Measurements from ENCODE around the gene SLC44A1. TPM values are rescaled to one million over a fixed set of nuclear protein-coding genes. Genes with fewer than 3 reads are reported as not detected.

SLC44A1 gene
- total and polyA plus RNA-seq, 2 donors: 11.6 to 13.8 TPM

DNA sequence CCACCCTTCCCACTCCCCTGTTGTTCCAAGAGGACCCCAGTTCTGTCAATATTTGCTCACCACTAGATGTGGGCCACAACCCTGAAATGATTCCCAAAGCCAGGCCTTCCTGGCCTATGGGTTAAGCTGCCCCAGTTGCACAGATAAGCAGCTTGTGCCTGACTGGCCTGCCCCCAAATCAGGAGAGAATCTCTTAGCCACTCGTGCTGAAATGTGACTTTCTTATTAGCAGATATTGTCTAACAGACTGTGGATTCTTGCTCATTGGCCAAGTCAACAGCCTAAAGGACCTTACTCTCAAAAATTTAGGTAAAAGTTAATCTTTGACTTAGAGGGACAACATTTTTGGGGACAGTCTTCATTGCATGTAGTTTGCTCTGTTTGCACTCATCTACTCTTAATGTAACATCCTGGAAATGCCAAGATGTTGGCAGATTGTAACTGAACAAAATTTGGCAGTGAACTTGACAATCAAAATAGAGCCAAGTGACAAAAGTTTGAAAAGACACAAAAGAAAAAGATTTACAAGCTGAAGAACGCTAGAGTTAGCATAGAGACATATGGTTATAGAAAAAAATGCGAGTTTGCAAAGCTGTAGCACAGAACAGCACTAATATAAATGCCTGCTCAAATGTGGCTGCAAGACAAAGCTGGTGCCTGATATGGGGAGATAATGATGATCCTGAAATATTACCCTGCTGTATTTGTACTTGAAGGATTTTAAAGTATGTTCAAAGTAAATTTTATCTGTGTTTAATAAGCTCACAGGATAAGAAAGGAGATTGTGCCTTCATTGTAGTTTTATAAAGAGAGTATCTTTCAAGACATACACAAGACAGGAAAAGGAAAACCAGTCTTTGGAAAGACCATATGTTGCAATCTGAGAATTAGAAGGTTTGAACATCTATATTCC, 174.4 kb downstream of the SLC44A1 start:
- H3K4me1 ChIP-seq (ENCODE audit: control insufficient read depth in 2 of 2, insufficient read depth in 2 of 2, low read length in 2 of 2): peaks cover 0 to 3% of the 10 kb centered on the region in 2 donors
- no peaks in the 10 kb centered on the region for H3K27me3 ChIP-seq (ENCODE audit: control insufficient read depth in 2 of 2, insufficient read depth in 1 of 2, low read length in 1 of 2)
- H3K27ac ChIP-seq (ENCODE audit: low read depth in 1 of 2, low read length in 1 of 2): no peak overlapping the region
- no peak for DNase-seq (ENCODE audit: low read depth in 6 of 9, low spot score in 9 of 9)
- H3K9me3 ChIP-seq (ENCODE audit: control insufficient read depth in 2 of 2, insufficient read depth in 1 of 2, low read length in 1 of 2): no peaks in the 10 kb centered on the region
- no peak overlapping the region for H3K4me3 ChIP-seq (ENCODE audit: low read length in 2 of 2)
- no peaks in the 10 kb centered on the region for H3K36me3 ChIP-seq (ENCODE audit: control insufficient read depth in 2 of 2, insufficient read depth in 2 of 2, low read length in 1 of 2)
- WGBS: 91% methylated on average over 3 of the region's 3 CpGs

DNA sequence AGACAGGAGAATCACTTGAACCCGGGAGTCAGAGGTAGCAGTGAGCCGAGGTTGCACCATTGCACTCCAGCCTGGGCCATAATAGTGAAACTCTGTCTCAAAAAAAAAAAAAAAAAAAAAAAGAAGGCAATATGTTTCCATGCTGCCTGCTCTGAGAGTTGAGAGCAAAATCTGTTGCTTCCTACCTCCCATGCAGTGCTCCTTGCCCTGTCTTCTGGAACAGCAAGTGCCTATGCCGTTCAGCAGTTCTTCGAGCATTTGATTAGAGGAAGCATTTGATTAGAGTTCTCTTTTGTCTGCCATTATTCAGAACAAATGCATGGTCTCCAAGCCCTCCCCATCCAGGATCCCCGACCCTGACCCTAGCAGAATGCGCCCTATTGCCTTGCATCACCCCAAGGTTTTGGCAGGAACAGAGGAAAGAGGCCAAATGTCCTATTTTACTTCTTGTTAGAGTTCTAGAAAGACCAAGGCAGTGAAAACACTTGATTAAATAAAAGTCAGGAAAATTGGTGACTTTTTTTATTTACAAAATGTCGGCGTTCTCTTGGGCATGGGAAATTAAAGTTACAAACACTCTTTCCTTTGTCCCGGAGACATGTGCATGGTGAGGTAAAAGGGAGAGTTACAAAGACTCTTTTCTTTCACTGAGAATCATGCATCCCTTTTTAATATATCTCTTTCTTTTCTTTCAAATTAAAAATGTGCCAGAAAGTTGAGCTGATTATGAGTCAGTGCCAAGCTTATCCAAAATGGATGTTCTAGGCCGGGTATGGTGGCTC, 175.6 kb downstream of the SLC44A1 start:
- Histone ChIP-seq H3K4me3 (ENCODE audit: low read length in 2 of 2) (no peak overlapping the region), H3K27me3 (ENCODE audit: control insufficient read depth in 2 of 2, insufficient read depth in 1 of 2, low read length in 1 of 2) (no peaks in the 10 kb centered on the region), H3K27ac (ENCODE audit: low read depth in 1 of 2, low read length in 1 of 2) (no peak overlapping the region), H3K9me3 (ENCODE audit: control insufficient read depth in 2 of 2, insufficient read depth in 1 of 2, low read length in 1 of 2) (no peaks in the 10 kb centered on the region), H3K4me1 (ENCODE audit: control insufficient read depth in 2 of 2, insufficient read depth in 2 of 2, low read length in 2 of 2) (peaks cover 0 to 3% of the 10 kb centered on the region in 2 donors), H3K36me3 (ENCODE audit: control insufficient read depth in 2 of 2, insufficient read depth in 2 of 2, low read length in 1 of 2) (no peaks in the 10 kb centered on the region)
- no peak for DNase-seq (ENCODE audit: low read depth in 6 of 9, low spot score in 9 of 9)
- WGBS: 97% methylated on average over 10 of the region's 10 CpGs

DNA sequence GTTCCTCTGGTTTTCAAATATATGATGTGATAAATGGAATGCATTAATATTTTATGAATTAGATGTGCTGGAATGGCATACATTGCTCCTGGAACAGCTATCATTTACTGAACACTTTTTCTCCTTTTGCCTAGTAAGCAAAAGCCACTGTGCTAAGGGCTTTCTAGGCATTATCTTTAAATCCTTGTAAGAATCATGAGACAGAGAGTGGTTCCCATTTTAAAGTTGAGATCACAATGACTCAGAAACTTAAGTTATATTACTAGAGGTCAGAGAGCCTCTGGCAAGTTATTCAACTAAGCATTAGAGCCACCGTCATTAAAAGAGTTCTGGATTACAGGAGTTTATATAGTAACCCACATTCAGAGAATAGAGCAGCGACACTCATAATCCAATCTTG, 176.7 kb downstream of the SLC44A1 start:
- no peaks in the 10 kb centered on the region for H3K27me3 ChIP-seq (ENCODE audit: control insufficient read depth in 2 of 2, insufficient read depth in 1 of 2, low read length in 1 of 2)
- no peak overlapping the region for H3K27ac ChIP-seq (ENCODE audit: low read depth in 1 of 2, low read length in 1 of 2)
- 97% methylated on average over 2 of the region's 2 CpGs for WGBS
- H3K36me3 ChIP-seq (ENCODE audit: control insufficient read depth in 2 of 2, insufficient read depth in 2 of 2, low read length in 1 of 2): no peaks in the 10 kb centered on the region
- no peak overlapping the region for H3K4me3 ChIP-seq (ENCODE audit: low read length in 2 of 2)
- no peak for DNase-seq (ENCODE audit: low read depth in 6 of 9, low spot score in 9 of 9)
- H3K4me1 ChIP-seq (ENCODE audit: control insufficient read depth in 2 of 2, insufficient read depth in 2 of 2, low read length in 2 of 2): no peaks in the 10 kb centered on the region
- H3K9me3 ChIP-seq (ENCODE audit: control insufficient read depth in 2 of 2, insufficient read depth in 1 of 2, low read length in 1 of 2): no peaks in the 10 kb centered on the region

DNA sequence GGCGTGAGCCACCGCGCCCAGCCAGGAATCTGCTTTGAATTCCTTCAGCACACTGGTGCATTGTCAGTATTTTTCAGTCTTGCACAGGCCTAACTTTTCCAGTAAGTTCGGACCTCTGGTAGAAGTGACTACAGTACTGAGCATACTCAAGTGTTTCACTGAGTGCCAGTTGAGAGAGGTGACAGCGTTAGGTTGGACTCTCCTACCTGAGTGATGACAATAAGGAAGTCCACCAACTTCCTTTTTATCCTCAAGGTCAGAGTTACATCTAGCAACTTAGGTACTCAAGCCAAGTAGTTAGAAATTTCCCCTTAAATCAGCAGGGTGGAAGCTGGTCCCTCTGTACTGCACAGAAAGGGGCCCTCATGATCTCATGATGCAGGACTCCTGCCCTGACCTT, 177.4 kb downstream of the SLC44A1 start:
- no peaks in the 10 kb centered on the region for H3K9me3 ChIP-seq (ENCODE audit: control insufficient read depth in 2 of 2, insufficient read depth in 1 of 2, low read length in 1 of 2)
- no peak overlapping the region for H3K4me3 ChIP-seq (ENCODE audit: low read length in 2 of 2)
- no peaks in the 10 kb centered on the region for H3K36me3 ChIP-seq (ENCODE audit: control insufficient read depth in 2 of 2, insufficient read depth in 2 of 2, low read length in 1 of 2)
- H3K4me1 ChIP-seq (ENCODE audit: control insufficient read depth in 2 of 2, insufficient read depth in 2 of 2, low read length in 2 of 2): no peaks in the 10 kb centered on the region
- DNase-seq (ENCODE audit: low read depth in 6 of 9, low spot score in 9 of 9): no peak
- no peak overlapping the region for H3K27ac ChIP-seq (ENCODE audit: low read depth in 1 of 2, low read length in 1 of 2)
- no peaks in the 10 kb centered on the region for H3K27me3 ChIP-seq (ENCODE audit: control insufficient read depth in 2 of 2, insufficient read depth in 1 of 2, low read length in 1 of 2)
- 97% methylated on average over 5 of the region's 5 CpGs for WGBS

DNA sequence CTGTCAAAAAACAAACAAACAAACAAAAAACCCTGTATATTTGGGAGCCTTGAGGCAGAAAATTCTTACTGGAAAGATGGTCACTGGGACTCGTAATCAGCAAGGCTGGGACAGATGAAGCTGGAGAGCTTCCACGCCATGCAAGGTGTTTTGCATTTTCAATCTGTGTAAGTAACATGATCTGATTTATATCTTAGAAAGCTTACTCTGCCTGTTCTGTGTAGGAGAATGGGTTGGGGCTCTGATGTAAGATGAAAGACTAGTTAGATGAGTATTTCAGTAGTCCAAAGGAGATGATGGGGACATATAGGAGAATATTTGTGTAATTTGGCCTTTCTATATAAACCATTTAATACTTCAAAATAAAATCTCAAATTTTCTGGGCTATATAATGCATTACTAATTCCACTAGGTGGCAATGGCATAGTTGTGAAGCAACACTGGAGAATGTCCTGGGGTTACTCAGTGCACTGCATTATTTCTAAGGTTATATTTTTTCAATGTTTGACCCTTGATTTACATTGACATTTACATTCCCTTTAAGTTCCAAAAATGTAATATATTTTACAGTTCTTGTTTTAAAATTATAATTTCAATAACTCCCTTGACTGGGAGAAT, 181.5 kb downstream of the SLC44A1 start:
- Histone ChIP-seq H3K36me3 (ENCODE audit: control insufficient read depth in 2 of 2, insufficient read depth in 2 of 2, low read length in 1 of 2) (no peaks in the 10 kb centered on the region), H3K9me3 (ENCODE audit: control insufficient read depth in 2 of 2, insufficient read depth in 1 of 2, low read length in 1 of 2) (no peaks in the 10 kb centered on the region), H3K4me1 (ENCODE audit: control insufficient read depth in 2 of 2, insufficient read depth in 2 of 2, low read length in 2 of 2) (no peaks in the 10 kb centered on the region), H3K27me3 (ENCODE audit: control insufficient read depth in 2 of 2, insufficient read depth in 1 of 2, low read length in 1 of 2) (no peaks in the 10 kb centered on the region), H3K27ac (ENCODE audit: low read depth in 1 of 2, low read length in 1 of 2) (no peak overlapping the region), H3K4me3 (ENCODE audit: low read length in 2 of 2) (no peak overlapping the region)
- no peak for DNase-seq (ENCODE audit: low read depth in 6 of 9, low spot score in 9 of 9)
- 97% methylated on average over 2 of the region's 2 CpGs for WGBS

DNA sequence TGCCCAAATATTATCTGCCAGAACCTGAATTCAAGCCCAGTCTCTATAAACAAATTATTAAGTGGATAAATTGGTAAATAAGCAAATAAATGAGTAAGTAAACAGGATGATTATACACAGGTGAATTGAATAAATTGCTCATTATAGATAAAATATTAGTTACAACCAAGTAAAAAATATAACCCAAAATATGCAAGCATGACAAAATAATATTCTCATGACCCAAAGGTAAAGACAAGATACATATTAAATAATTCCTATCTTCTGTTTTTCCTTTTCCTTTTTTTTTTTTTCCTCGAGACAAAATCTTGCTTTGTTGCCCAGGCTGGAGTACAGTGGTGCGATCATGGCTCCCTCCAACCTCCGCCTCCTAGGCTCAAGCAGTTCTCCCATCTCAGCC, 182.2 kb downstream of the SLC44A1 start:
- Histone ChIP-seq H3K27me3 (ENCODE audit: control insufficient read depth in 2 of 2, insufficient read depth in 1 of 2, low read length in 1 of 2) (no peaks in the 10 kb centered on the region), H3K9me3 (ENCODE audit: control insufficient read depth in 2 of 2, insufficient read depth in 1 of 2, low read length in 1 of 2) (no peaks in the 10 kb centered on the region), H3K4me1 (ENCODE audit: control insufficient read depth in 2 of 2, insufficient read depth in 2 of 2, low read length in 2 of 2) (no peaks in the 10 kb centered on the region), H3K27ac (ENCODE audit: low read depth in 1 of 2, low read length in 1 of 2) (no peak overlapping the region), H3K36me3 (ENCODE audit: control insufficient read depth in 2 of 2, insufficient read depth in 2 of 2, low read length in 1 of 2) (no peaks in the 10 kb centered on the region), H3K4me3 (ENCODE audit: low read length in 2 of 2) (no peak overlapping the region)
- DNase-seq (ENCODE audit: low read depth in 6 of 9, low spot score in 9 of 9): no peak
- over 99% methylated on average over 3 of the region's 3 CpGs for WGBS

DNA sequence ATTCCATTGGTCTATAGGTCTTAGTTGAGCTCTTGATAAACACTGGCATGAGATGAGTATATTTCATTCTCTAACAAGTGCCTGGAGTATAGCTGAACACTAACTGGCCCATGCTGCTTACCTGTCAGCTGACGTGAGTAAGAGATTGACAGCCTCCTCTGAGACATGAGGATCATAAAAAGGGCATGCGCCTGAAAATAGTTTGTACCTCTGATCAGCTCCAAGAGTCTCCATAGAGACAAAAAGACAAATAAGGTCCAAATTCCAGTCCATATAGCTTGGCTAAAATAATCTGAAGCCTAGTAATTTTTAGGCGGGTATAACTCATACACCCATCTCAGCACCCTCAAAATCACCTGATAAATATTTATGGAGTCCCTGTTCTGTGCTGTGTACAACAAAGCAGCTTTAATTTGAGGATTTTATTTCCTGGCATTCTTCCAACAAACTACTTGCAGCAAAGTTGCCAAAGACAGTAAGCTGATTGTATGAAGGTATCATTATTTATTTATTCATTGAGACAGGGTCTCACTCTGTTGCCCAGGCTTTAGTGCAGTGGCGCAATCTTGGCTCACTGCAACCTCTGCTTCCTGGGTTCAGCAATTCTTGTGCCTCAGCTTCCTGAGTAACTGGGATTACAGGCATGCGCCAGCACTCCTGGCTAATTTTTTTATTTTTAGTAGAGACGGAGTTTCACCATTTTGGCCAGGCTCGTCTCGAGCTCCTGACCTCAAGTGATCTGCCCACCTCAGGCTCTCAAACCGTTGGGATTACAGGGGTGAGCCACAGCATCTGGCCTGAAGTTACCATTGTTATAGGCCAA, 187.2 kb downstream of the SLC44A1 start:
- WGBS: 98% methylated on average over 9 of the region's 9 CpGs
- no peak for DNase-seq (ENCODE audit: low read depth in 6 of 9, low spot score in 9 of 9)
- no peaks in the 10 kb centered on the region for H3K9me3 ChIP-seq (ENCODE audit: control insufficient read depth in 2 of 2, insufficient read depth in 1 of 2, low read length in 1 of 2)

DNA sequence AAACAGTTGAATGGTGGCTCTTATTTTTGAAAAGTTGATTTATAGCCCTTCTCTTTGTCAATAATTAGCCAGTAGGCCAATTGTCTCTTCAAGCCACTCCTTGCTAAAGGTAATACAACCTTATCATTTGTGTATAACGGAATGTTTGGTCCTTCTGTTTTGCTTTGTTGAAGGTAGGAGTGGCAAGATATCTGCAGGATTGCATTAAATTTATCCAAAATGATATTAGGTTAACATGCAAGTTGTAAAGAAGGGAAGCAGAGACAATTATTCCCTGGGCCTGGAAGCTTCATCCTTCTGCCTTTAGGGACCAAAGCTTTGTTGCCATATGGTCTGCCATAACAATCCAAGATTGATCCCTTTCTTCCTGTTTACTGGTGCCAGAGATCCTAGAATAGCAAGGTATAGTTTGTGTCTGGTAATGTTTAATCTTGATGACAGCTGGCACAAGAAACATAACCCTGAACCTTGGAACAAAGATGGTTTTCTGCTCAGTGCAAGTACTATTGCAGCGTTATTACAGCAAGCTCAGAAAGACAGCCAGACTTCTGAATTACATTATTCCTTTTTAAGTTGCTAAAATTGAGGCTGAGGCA, 187.9 kb downstream of the SLC44A1 start:
- WGBS: 100% methylated on average over 2 of the region's 2 CpGs
- DNase-seq (ENCODE audit: low read depth in 6 of 9, low spot score in 9 of 9): no peak
- H3K36me3 ChIP-seq (ENCODE audit: control insufficient read depth in 2 of 2, insufficient read depth in 2 of 2, low read length in 1 of 2): no peaks in the 10 kb centered on the region

More for the DNA sequence above, 187.2 kb downstream of the SLC44A1 start:
- Histone ChIP-seq H3K27me3 (ENCODE audit: control insufficient read depth in 2 of 2, insufficient read depth in 1 of 2, low read length in 1 of 2) (no peaks in the 10 kb centered on the region), H3K4me1 (ENCODE audit: control insufficient read depth in 2 of 2, insufficient read depth in 2 of 2, low read length in 2 of 2) (no peaks in the 10 kb centered on the region), H3K36me3 (ENCODE audit: control insufficient read depth in 2 of 2, insufficient read depth in 2 of 2, low read length in 1 of 2) (no peaks in the 10 kb centered on the region), H3K27ac (ENCODE audit: low read depth in 1 of 2, low read length in 1 of 2) (no peak overlapping the region), H3K4me3 (ENCODE audit: low read length in 2 of 2) (no peak overlapping the region)

More for the DNA sequence above, 187.9 kb downstream of the SLC44A1 start:
- no peak overlapping the region for H3K4me3 ChIP-seq (ENCODE audit: low read length in 2 of 2)
- no peaks in the 10 kb centered on the region for H3K9me3 ChIP-seq (ENCODE audit: control insufficient read depth in 2 of 2, insufficient read depth in 1 of 2, low read length in 1 of 2)
- no peak overlapping the region for H3K27ac ChIP-seq (ENCODE audit: low read depth in 1 of 2, low read length in 1 of 2)
- H3K27me3 ChIP-seq (ENCODE audit: control insufficient read depth in 2 of 2, insufficient read depth in 1 of 2, low read length in 1 of 2): no peaks in the 10 kb centered on the region
- no peaks in the 10 kb centered on the region for H3K4me1 ChIP-seq (ENCODE audit: control insufficient read depth in 2 of 2, insufficient read depth in 2 of 2, low read length in 2 of 2)

Measured in thymus (tissue), 11 donors.